ENCODE measurements around the gene TMEM38B.
"Not testable (repeated sequence)": the region's sequence is repeated elsewhere in the genome, so short reads cannot be mapped to it uniquely, and the experiment has no call there.

The TMEM38B gene

GRCh38 chr9:105700668-105701067 is 6.3 kb downstream of the TMEM38B start:
- Histone ChIP-seq H3K79me2 (ENCODE audit: low read length) (peaks cover 37% of the 10 kb centered on the region), H3K4me3 (ENCODE audit: low read length) (no peak overlapping the region)

GRCh38 chr9:105701145-105701544 is 6.8 kb downstream of the TMEM38B start:
- no peak overlapping the region for H3K27ac ChIP-seq (ENCODE audit: low read length)
- H3K4me2 ChIP-seq (ENCODE audit: low read length), result no peak overlapping the region
- no peaks in the 10 kb centered on the region for H3K4me1 ChIP-seq (ENCODE audit: low read length)
- no peak overlapping the region for H3K9ac ChIP-seq (ENCODE audit: low read length)
- peaks cover 34% of the 10 kb centered on the region for H3K79me2 ChIP-seq (ENCODE audit: low read length)
- H3K9me3 ChIP-seq (ENCODE audit: insufficient read depth, low read length), result no peaks in the 10 kb centered on the region
- peaks cover 5% of the 10 kb centered on the region for H3K36me3 ChIP-seq (replicated peaks; ENCODE audit: low read depth, low read length)
- no peak overlapping the region for H3K4me3 ChIP-seq (ENCODE audit: low read length)
- no peaks in the 10 kb centered on the region for H4K20me1 ChIP-seq (ENCODE audit: insufficient read depth, low read length)
- H3K27me3 ChIP-seq (ENCODE audit: low read depth, low read length), result no peaks in the 10 kb centered on the region
- H2AFZ ChIP-seq (ENCODE audit: low read depth, low read length), result no peak overlapping the region
- TF ChIP-seq CTCF (IDR thresholded peaks at IDR 0.05; ENCODE audit: low read depth, low read length), result no peak
- TF ChIP-seq EZH2phosphoT487 (IDR thresholded peaks at IDR 0.05; ENCODE audit: low read depth), result no peak

More at GRCh38 chr9:105700668-105701067, 6.3 kb downstream of the TMEM38B start:
- Histone ChIP-seq H3K4me1 (ENCODE audit: low read length) (peaks cover 3% of the 10 kb centered on the region), H3K4me2 (ENCODE audit: low read length) (no peak overlapping the region), H3K36me3 (replicated peaks; ENCODE audit: low read depth, low read length) (peaks cover 5% of the 10 kb centered on the region), H3K9me3 (ENCODE audit: insufficient read depth, low read length) (no peaks in the 10 kb centered on the region), H4K20me1 (ENCODE audit: insufficient read depth, low read length) (peaks cover 2% of the 10 kb centered on the region; the same call in 1 of the 2 replicates), H3K27ac (ENCODE audit: low read length) (no peak overlapping the region), H2AFZ (ENCODE audit: low read depth, low read length) (no peak overlapping the region), H3K9ac (ENCODE audit: low read length) (no peak overlapping the region), H3K27me3 (ENCODE audit: low read depth, low read length) (no peaks in the 10 kb centered on the region)
- no peak for TF ChIP-seq CTCF (IDR thresholded peaks at IDR 0.05; ENCODE audit: low read depth, low read length)

GRCh38 chr9:105702207-105702606 is 7.9 kb downstream of the TMEM38B start:
- no peaks in the 10 kb centered on the region for H3K27me3 ChIP-seq (ENCODE audit: low read depth, low read length)
- peaks cover 27% of the 10 kb centered on the region for H3K79me2 ChIP-seq (ENCODE audit: low read length)
- H2AFZ ChIP-seq (ENCODE audit: low read depth, low read length), result no peak overlapping the region
- no peaks in the 10 kb centered on the region for H3K9me3 ChIP-seq (ENCODE audit: insufficient read depth, low read length)
- peaks cover 7% of the 10 kb centered on the region for H3K36me3 ChIP-seq (replicated peaks; ENCODE audit: low read depth, low read length)
- no peaks in the 10 kb centered on the region for H3K4me1 ChIP-seq (ENCODE audit: low read length)
- H3K27ac ChIP-seq (ENCODE audit: low read length), result no peak overlapping the region
- no peak for TF ChIP-seq CTCF (IDR thresholded peaks at IDR 0.05; ENCODE audit: low read depth, low read length)
- TF ChIP-seq EZH2phosphoT487 (IDR thresholded peaks at IDR 0.05; ENCODE audit: low read depth), result no peak
- H3K4me2 ChIP-seq (ENCODE audit: low read length), result no peak overlapping the region
- no peaks in the 10 kb centered on the region for H4K20me1 ChIP-seq (ENCODE audit: insufficient read depth, low read length)
- H3K9ac ChIP-seq (ENCODE audit: low read length), result no peak overlapping the region
- no peak overlapping the region for H3K4me3 ChIP-seq (ENCODE audit: low read length)

- H4K20me1 ChIP-seq (ENCODE audit: insufficient read depth, low read length); H3K36me3 ChIP-seq (replicated peaks; ENCODE audit: low read depth, low read length); H3K27me3 ChIP-seq (ENCODE audit: low read depth, low read length); H3K4me3 ChIP-seq (ENCODE audit: low read length); H3K27ac ChIP-seq (ENCODE audit: low read length); H3K9me3 ChIP-seq (ENCODE audit: insufficient read depth, low read length); H3K4me1 ChIP-seq (ENCODE audit: low read length); H3K4me2 ChIP-seq (ENCODE audit: low read length); H2AFZ ChIP-seq (ENCODE audit: low read depth, low read length); H3K9ac ChIP-seq (ENCODE audit: low read length): not testable (repeated sequence)
- H3K79me2 ChIP-seq (ENCODE audit: low read length), result peaks cover 19% of the 10 kb centered on the region
Measured at GRCh38 chr9:105703638-105704037, 9.3 kb downstream of the TMEM38B start.

- peaks cover 7% of the 10 kb centered on the region for H3K36me3 ChIP-seq (replicated peaks; ENCODE audit: low read depth, low read length)
- no peaks in the 10 kb centered on the region for H3K9me3 ChIP-seq (ENCODE audit: insufficient read depth, low read length)
- H3K4me1 ChIP-seq (ENCODE audit: low read length), result no peaks in the 10 kb centered on the region
- H3K79me2 ChIP-seq (ENCODE audit: low read length), result 0 out of 2 replicates have a peak, but pooled peaks cover 1% of the 10 kb centered on the region
- no peak overlapping the region for H2AFZ ChIP-seq (ENCODE audit: low read depth, low read length)
- H3K4me3 ChIP-seq (ENCODE audit: low read length), result no peak overlapping the region
- H3K27ac ChIP-seq (ENCODE audit: low read length), result no peak overlapping the region
- H4K20me1 ChIP-seq (ENCODE audit: insufficient read depth, low read length), result no peaks in the 10 kb centered on the region
- no peak for TF ChIP-seq EZH2phosphoT487 (IDR thresholded peaks at IDR 0.05; ENCODE audit: low read depth)
- TF ChIP-seq CTCF (IDR thresholded peaks at IDR 0.05; ENCODE audit: low read depth, low read length), result no peak
- no peaks in the 10 kb centered on the region for H3K27me3 ChIP-seq (ENCODE audit: low read depth, low read length)
- no peak overlapping the region for H3K4me2 ChIP-seq (ENCODE audit: low read length)
- no peak overlapping the region for H3K9ac ChIP-seq (ENCODE audit: low read length)
Measured at GRCh38 chr9:105706156-105706555, 11.8 kb downstream of the TMEM38B start.

Data from OCI-LY3 (cell line).